ENCODE results near the gene EXOG.
"Not testable (repeated sequence)": the region's sequence is repeated elsewhere in the genome, so short reads cannot be mapped to it uniquely, and the experiment has no call there.

DNA sequence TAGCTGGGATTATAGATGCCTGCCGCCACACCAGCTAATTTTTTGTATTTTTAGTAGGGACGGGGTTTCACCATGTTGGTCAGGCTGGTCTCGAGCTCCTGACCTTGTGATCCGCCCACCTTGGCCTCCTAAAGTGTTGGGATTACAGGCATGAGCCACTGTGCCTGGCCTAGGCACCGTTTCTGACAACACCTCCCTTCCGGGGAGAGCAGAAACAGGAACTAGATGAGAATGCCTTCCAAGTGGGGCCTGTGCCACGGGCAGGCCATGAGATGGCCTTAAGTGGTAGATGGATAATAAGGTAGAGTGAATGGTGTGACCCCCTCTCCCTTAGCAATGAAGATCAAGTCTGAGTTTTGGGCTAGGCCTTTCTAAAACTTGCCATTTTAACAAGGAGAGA lies 70.7 kb downstream of the EXOG start:
- TF ChIP-seq CTCF (IDR thresholded peaks at IDR 0.05; ENCODE audit: extremely low read depth in 1 of 2, insufficient read depth in 1 of 2, low read depth in 1 of 2, low read length in 2 of 2); POLR2A (IDR thresholded peaks at IDR 0.05; ENCODE audit: low read depth, low read length); MAX (IDR thresholded peaks at IDR 0.05; ENCODE audit: insufficient read depth, insufficient read length); GATA2 (IDR thresholded peaks at IDR 0.05; ENCODE audit: insufficient read depth, insufficient read length, low read depth, low read length): not testable (repeated sequence)
